Activated CD8-positive, alpha-beta memory T cell treated with anti-CD3 and anti-CD28 coated beads, Interleukin-2, amount 50 U/mL, for 4 hours (primary cell): Measurements from ENCODE around the gene DAB2IP.

Experiments
- DNase-seq: peaks from one replicate; pipeline ENCODE4 v3.0.0-alpha.2; 2020

DAB2IP gene

GRCh38 chr9:121823451-121824169 is 172.2 kb downstream of the DAB2IP start:
- DNase-seq: no peak

- DNase-seq: no peak
These were observed 173.2 kb downstream of the DAB2IP start for GRCh38 chr9:121824651-121825030.

- no peak for DNase-seq
These were observed 173.7 kb downstream of the DAB2IP start for GRCh38 chr9:121825031-121825691.

GRCh38 chr9:121826711-121827110 is 175.3 kb downstream of the DAB2IP start:
- no peak for DNase-seq

GRCh38 chr9:121827251-121827967 is 176.0 kb downstream of the DAB2IP start:
- DNase-seq: no peak

- DNase-seq: no peak
These were observed 179.2 kb downstream of the DAB2IP start for GRCh38 chr9:121830441-121831140.

GRCh38 chr9:121831869-121832268 is 180.4 kb downstream of the DAB2IP start:
- DNase-seq: no peak

- no peak for DNase-seq
These were observed 181.6 kb downstream of the DAB2IP start for GRCh38 chr9:121833061-121833460.
